Keratinocyte (primary cell): ENCODE results near the gene JAK1. TPM values are rescaled to one million over a fixed set of nuclear protein-coding genes. Genes with fewer than 3 reads are reported as not detected.

Experiments used
- DNase-seq: peaks from one replicate; pipeline ENCODE4 v3.0.0-alpha.2; 2011; ENCODE audit warnings: low read depth, missing footprints, low spot score
- FAIRE-seq: peaks from 2 replicates; lab custom pipeline; 2011; peaks lifted over from hg19 to GRCh38; lab: Jason Lieb, UNC
- H2AFZ ChIP-seq: 2 replicates; pipeline ENCODE4 v1.6.0; 2012; ENCODE audit warnings: low read length, control low read depth, inconsistent platforms; ENCODE audit not compliant: control insufficient read depth
- H3K27ac ChIP-seq: 2 replicates; pipeline ENCODE4 v1.5.1; 2011; ENCODE audit warnings: low read length; ENCODE audit not compliant: control insufficient read depth, insufficient read depth
- H3K27me3 ChIP-seq: 3 replicates; pipeline ENCODE4 v1.6.0; 2011; ENCODE audit warnings: low read length; ENCODE audit not compliant: control insufficient read depth, insufficient read depth; ENCODE audit errors: extremely low read depth
- H3K36me3 ChIP-seq, 2 experiments: 2 replicates in 1 of 2; 3 replicates in 1 of 2; pipeline ENCODE4 v1.5.1; 2011; ENCODE audit warnings: low read length in 2 of 2, mild to moderate bottlenecking in 1 of 2; ENCODE audit not compliant: control insufficient read depth in 2 of 2, insufficient read depth in 2 of 2; ENCODE audit errors: extremely low read depth in 1 of 2
- H3K4me1 ChIP-seq: 3 replicates; pipeline ENCODE4 v1.5.1; 2011; ENCODE audit warnings: low read length; ENCODE audit not compliant: control insufficient read depth, insufficient read depth; ENCODE audit errors: extremely low read depth
- H3K4me2 ChIP-seq: 3 replicates; pipeline ENCODE4 v1.6.0; 2011; ENCODE audit warnings: low read depth, low read length; ENCODE audit not compliant: control insufficient read depth, insufficient read depth; ENCODE audit errors: extremely low read depth
- H3K4me3 ChIP-seq, 3 experiments: fragments of 200-600 bp in 1 of 3; sonication (generic) in 1 of 3; 2 replicates in 2 of 3; 3 replicates in 1 of 3; pipeline ENCODE4 v1.5.1; 2011 to 2016; ENCODE audit warnings: low read length in 3 of 3, mild to moderate bottlenecking in 3 of 3, control low read depth in 2 of 3, inconsistent platforms in 1 of 3, low read depth in 1 of 3, mixed read lengths in 1 of 3, mixed run types in 1 of 3, moderate library complexity in 1 of 3; ENCODE audit not compliant: control insufficient read depth in 2 of 3, insufficient read depth in 2 of 3; ENCODE audit errors: extremely low read depth in 1 of 3
- H3K79me2 ChIP-seq: 2 replicates; pipeline ENCODE4 v1.6.0; 2012; ENCODE audit warnings: low read length; ENCODE audit not compliant: control insufficient read depth, insufficient read depth
- H3K9ac ChIP-seq: 3 replicates; pipeline ENCODE4 v1.6.0; 2011; ENCODE audit warnings: low read length; ENCODE audit not compliant: control insufficient read depth, insufficient read depth; ENCODE audit errors: extremely low read depth
- H3K9me1 ChIP-seq: 3 replicates; pipeline ENCODE4 v1.6.0; 2011; ENCODE audit warnings: low read length; ENCODE audit not compliant: control insufficient read depth, insufficient read depth; ENCODE audit errors: extremely low read depth
- H3K9me3 ChIP-seq: 2 replicates; pipeline ENCODE4 v1.5.1; 2012; ENCODE audit warnings: low read depth, low read length; ENCODE audit not compliant: control insufficient read depth
- H4K20me1 ChIP-seq: 3 replicates; pipeline ENCODE4 v1.6.0; 2011; ENCODE audit warnings: low read length; ENCODE audit not compliant: control insufficient read depth, insufficient read depth; ENCODE audit errors: extremely low read depth
- EZH2 ChIP-seq: IDR thresholded peaks from one replicate; pipeline ENCODE4 v1.6.1; 2012; ENCODE audit warnings: inconsistent platforms, mild to moderate bottlenecking, low read length, moderate library complexity
- dilution Hi-C: fragments of 300-500 bp; cut with MboI; formaldehyde crosslinking; loops from one replicate; pipeline ENCODE4 v1.7.0; 2020; ENCODE audit warnings: low sequenced_read_pairs; ENCODE audit not compliant: extremely low pct_ligation_motif_present
- polyA plus RNA-seq, 5 experiments: library from polyadenylated mRNA; depleted of rRNA in 3 of 5; stranded (reverse) in 3 of 5; stranded (forward) in 1 of 5; unstranded in 1 of 5; fragments of >200 nt; gene quantifications; 1 replicate in 1 of 5; 2 replicates in 3 of 5; 3 replicates in 1 of 5; pipeline versions ENCODE4 v1.2.1 to v1.2.3, GENCODE V29; 2011 to 2012; ENCODE audit warnings: missing spikeins in 2 of 5, low read depth in 1 of 5, low replicate concordance in 1 of 5
- TF ChIP-seq, protein P1 (sequence below), 3 experiments: IDR thresholded peaks in 1 of 3; conservative IDR thresholded peaks in 1 of 3; optimal IDR thresholded peaks in 1 of 3; 2 replicates in 2 of 3; 3 replicates in 1 of 3; pipeline versions ENCODE3 to v1.5.1; 2011; ENCODE audit warnings: low read length in 3 of 3, mild to moderate bottlenecking in 3 of 3, moderate library complexity in 2 of 3, control low read depth in 1 of 3, inconsistent platforms in 1 of 3; ENCODE audit not compliant: insufficient read depth in 2 of 3; ENCODE audit errors: extremely low read depth in 1 of 3

The JAK1 gene
- polyA plus RNA-seq, 1 donor (not counting 4 experiments of a cell fraction or from before 2014, with no cell fraction given): 50.9 TPM

GRCh38 chr1:64934878-64935275 lies 31.5 kb downstream of the JAK1 start:
- Histone ChIP-seq H3K4me1 (peaks cover 14% of the 10 kb centered on the region), H2AFZ (no peak overlapping the region), H3K27ac (no peak overlapping the region), H3K9me3 (no peaks in the 10 kb centered on the region), H3K4me2 (no peak overlapping the region), H3K4me3 (no peak overlapping the region), H3K27me3 (no peaks in the 10 kb centered on the region), H4K20me1 (no peaks in the 10 kb centered on the region), H3K9ac (no peak overlapping the region), H3K9me1 (no peaks in the 10 kb centered on the region), H3K36me3 (no peaks in the 10 kb centered on the region), H3K79me2 (peaks cover 52% of the 10 kb centered on the region)
- FAIRE-seq: no peak
- dilution Hi-C loops: no loop called here
- no peak for TF ChIP-seq EZH2
- TF ChIP-seq, protein P1, sequence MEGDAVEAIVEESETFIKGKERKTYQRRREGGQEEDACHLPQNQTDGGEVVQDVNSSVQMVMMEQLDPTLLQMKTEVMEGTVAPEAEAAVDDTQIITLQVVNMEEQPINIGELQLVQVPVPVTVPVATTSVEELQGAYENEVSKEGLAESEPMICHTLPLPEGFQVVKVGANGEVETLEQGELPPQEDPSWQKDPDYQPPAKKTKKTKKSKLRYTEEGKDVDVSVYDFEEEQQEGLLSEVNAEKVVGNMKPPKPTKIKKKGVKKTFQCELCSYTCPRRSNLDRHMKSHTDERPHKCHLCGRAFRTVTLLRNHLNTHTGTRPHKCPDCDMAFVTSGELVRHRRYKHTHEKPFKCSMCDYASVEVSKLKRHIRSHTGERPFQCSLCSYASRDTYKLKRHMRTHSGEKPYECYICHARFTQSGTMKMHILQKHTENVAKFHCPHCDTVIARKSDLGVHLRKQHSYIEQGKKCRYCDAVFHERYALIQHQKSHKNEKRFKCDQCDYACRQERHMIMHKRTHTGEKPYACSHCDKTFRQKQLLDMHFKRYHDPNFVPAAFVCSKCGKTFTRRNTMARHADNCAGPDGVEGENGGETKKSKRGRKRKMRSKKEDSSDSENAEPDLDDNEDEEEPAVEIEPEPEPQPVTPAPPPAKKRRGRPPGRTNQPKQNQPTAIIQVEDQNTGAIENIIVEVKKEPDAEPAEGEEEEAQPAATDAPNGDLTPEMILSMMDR (optimal IDR thresholded peaks at IDR 0.05 in 1 of 3, IDR thresholded peaks at IDR 0.05 in 1 of 3, conservative IDR thresholded peaks at IDR 0.05 in 1 of 3; ENCODE audit: extremely low read depth in 1 of 3, insufficient read depth in 2 of 3, low read length in 3 of 3): no peak
- no peak for DNase-seq

DNA sequence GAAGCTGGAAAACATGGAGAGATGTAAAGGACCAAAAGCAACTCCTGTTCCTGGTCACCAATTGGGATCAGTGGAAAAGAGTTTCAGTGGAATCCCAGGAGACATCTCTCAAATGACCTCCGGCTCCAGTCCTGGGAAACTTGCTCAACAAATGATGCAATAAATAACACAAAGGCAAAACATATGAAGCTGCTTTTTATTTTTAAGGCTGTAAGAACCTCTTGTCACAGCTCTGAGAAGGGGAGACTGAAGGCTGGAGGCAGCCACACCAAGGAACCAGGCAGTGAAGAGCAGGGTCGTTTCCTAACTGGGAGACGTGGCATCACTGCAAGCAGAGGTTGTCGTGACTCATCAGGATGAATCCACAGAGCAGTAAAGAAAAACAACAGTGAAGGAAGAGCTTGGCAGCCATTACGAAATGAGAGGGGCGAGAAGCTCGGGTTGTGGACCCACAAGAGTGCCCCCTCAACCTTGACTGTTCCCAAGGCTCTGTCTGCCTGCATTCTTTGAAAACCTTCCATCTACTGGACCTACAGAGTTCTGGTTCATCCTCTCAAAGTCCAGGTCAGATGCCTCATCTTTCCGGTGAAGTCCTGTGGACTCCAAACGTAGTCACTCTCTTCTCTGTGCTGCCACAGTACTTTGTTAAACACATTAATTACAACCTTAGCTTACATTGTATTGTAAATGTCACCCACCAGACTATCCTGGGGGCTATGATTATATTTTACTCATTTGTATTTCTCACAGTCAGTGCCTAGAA lies 32.1 kb downstream of the JAK1 start:
- no peak overlapping the region for H2AFZ ChIP-seq
- no peak overlapping the region for H3K4me2 ChIP-seq
- H3K27me3 ChIP-seq: no peaks in the 10 kb centered on the region
- H3K36me3 ChIP-seq: no peaks in the 10 kb centered on the region
- H4K20me1 ChIP-seq: no peaks in the 10 kb centered on the region
- H3K4me1 ChIP-seq: peaks cover 14% of the 10 kb centered on the region
- DNase-seq (no peak), FAIRE-seq (no peak)
- H3K9me3 ChIP-seq: no peaks in the 10 kb centered on the region
- H3K9me1 ChIP-seq: no peaks in the 10 kb centered on the region
- dilution Hi-C loops: no loop called here
- H3K79me2 ChIP-seq: peaks cover 49% of the 10 kb centered on the region
- TF ChIP-seq EZH2: no peak
- TF ChIP-seq, protein P1 (optimal IDR thresholded peaks at IDR 0.05 in 1 of 3, IDR thresholded peaks at IDR 0.05 in 1 of 3, conservative IDR thresholded peaks at IDR 0.05 in 1 of 3; ENCODE audit: extremely low read depth in 1 of 3, insufficient read depth in 2 of 3, low read length in 3 of 3): no peak
- H3K9ac ChIP-seq: no peak overlapping the region
- no peak overlapping the region for H3K27ac ChIP-seq
- H3K4me3 ChIP-seq: no peak overlapping the region
